H9 (cell line): ENCODE results near the gene AKIRIN2. TPM values are rescaled to one million over a fixed set of nuclear protein-coding genes. Genes with fewer than 3 reads are reported as not detected.
A peak's percentile ranks its signal among the peaks of the same experiment; 100 is the strongest.
"Not testable (repeated sequence)": the region's sequence is repeated elsewhere in the genome, so short reads cannot be mapped to it uniquely, and the experiment has no call there.

Experiments
- DNase-seq: peaks from one replicate; pipeline ENCODE4 v3.0.0-alpha.2; 2017
- H2AFZ ChIP-seq: one replicate; pipeline ENCODE4 v1.6.1; 2013; ENCODE audit warnings: mild to moderate bottlenecking, low read length, control low read depth, moderate library complexity
- H2AK5ac ChIP-seq: 2 replicates; pipeline ENCODE4 v1.6.1; 2013; ENCODE audit warnings: low read length, control low read depth, mixed read lengths; ENCODE audit not compliant: insufficient read length
- H2BK120ac ChIP-seq: one replicate; pipeline ENCODE4 v1.6.1; 2013; ENCODE audit warnings: low read depth, mild to moderate bottlenecking, low read length, control low read depth, inconsistent platforms; ENCODE audit not compliant: poor library complexity, severe bottlenecking
- H2BK12ac ChIP-seq: 2 replicates; pipeline ENCODE4 v1.6.1; 2013; ENCODE audit warnings: low read length, control low read depth, mixed read lengths, low read depth; ENCODE audit not compliant: insufficient read length
- H2BK15ac ChIP-seq: 2 replicates; pipeline ENCODE4 v1.6.1; 2013; ENCODE audit warnings: low read depth, low read length, control low read depth
- H2BK20ac ChIP-seq: one replicate; pipeline ENCODE4 v1.6.1; 2013; ENCODE audit warnings: low read depth, mild to moderate bottlenecking, low read length, control low read depth, inconsistent platforms; ENCODE audit not compliant: poor library complexity, severe bottlenecking
- H2BK5ac ChIP-seq: 2 replicates; pipeline ENCODE4 v1.6.1; 2013; ENCODE audit warnings: low read length, control low read depth, mixed read lengths; ENCODE audit not compliant: insufficient read length
- H3K14ac ChIP-seq: 2 replicates; pipeline ENCODE4 v1.6.1; 2013; ENCODE audit warnings: low read length, control low read depth; ENCODE audit not compliant: insufficient read depth
- H3K18ac ChIP-seq: 2 replicates; pipeline ENCODE4 v1.6.1; 2013; ENCODE audit warnings: low read depth, mild to moderate bottlenecking, mixed read lengths, low read length, control low read depth; ENCODE audit not compliant: insufficient read length
- H3K23ac ChIP-seq: 2 replicates; pipeline ENCODE4 v1.6.1; 2013; ENCODE audit warnings: low read length, control low read depth, mixed read lengths, low read depth; ENCODE audit not compliant: insufficient read length
- H3K23me2 ChIP-seq: 2 replicates; pipeline ENCODE4 v1.6.1; 2013; ENCODE audit warnings: low read depth, mild to moderate bottlenecking, mixed read lengths, low read length, control low read depth; ENCODE audit not compliant: insufficient read length, poor library complexity, severe bottlenecking
- H3K27ac ChIP-seq: 2 replicates; pipeline ENCODE4 v1.5.1; 2013; ENCODE audit warnings: low read length, control low read depth, mixed read lengths, low read depth; ENCODE audit not compliant: insufficient read length
- H3K27me3 ChIP-seq: 2 replicates; pipeline ENCODE4 v1.6.1; 2013; ENCODE audit warnings: low read length, control low read depth, inconsistent platforms; ENCODE audit not compliant: insufficient read depth
- H3K4ac ChIP-seq: 2 replicates; pipeline ENCODE4 v1.6.1; 2013; ENCODE audit warnings: low read depth, mild to moderate bottlenecking, control low read depth, inconsistent platforms, low read length, moderate library complexity
- H3K4me1 ChIP-seq: 2 replicates; pipeline ENCODE4 v1.6.1; 2013; ENCODE audit warnings: low read length, control low read depth, inconsistent platforms; ENCODE audit not compliant: insufficient read depth
- H3K4me2 ChIP-seq: 2 replicates; pipeline ENCODE4 v1.6.1; 2013; ENCODE audit warnings: low read length, control low read depth, mixed read lengths; ENCODE audit not compliant: insufficient read length, insufficient read depth
- H3K56ac ChIP-seq: 2 replicates; pipeline ENCODE4 v1.6.1; 2013; ENCODE audit warnings: low read depth, mild to moderate bottlenecking, mixed read lengths, low read length, control low read depth; ENCODE audit not compliant: insufficient read length
- H3K79me1 ChIP-seq: 2 replicates; pipeline ENCODE4 v1.6.1; 2013; ENCODE audit warnings: low read depth, mild to moderate bottlenecking, moderate library complexity, low read length, control low read depth, inconsistent platforms; ENCODE audit not compliant: insufficient read depth, poor library complexity, severe bottlenecking
- H3K79me2 ChIP-seq: 2 replicates; pipeline ENCODE4 v1.6.1; 2013; ENCODE audit warnings: low read length, control low read depth, inconsistent platforms; ENCODE audit not compliant: insufficient read depth
- H3K9ac ChIP-seq: 2 replicates; pipeline ENCODE4 v1.6.1; 2013; ENCODE audit warnings: low read length, control low read depth, mixed read lengths; ENCODE audit not compliant: insufficient read length; ENCODE audit errors: extremely low read depth
- H3K9me3 ChIP-seq: one replicate; pipeline ENCODE4 v1.6.1; 2013; ENCODE audit warnings: low read depth, low read length, inconsistent platforms; ENCODE audit not compliant: control insufficient read depth
- H3T11ph ChIP-seq: one replicate; pipeline ENCODE4 v1.6.1; 2013; ENCODE audit warnings: mild to moderate bottlenecking, low read length, control low read depth, inconsistent platforms
- H4K20me1 ChIP-seq: one replicate; pipeline ENCODE4 v1.6.1; 2013; ENCODE audit not compliant: control insufficient read depth, insufficient read length, insufficient read depth
- H4K5ac ChIP-seq: 2 replicates; pipeline ENCODE4 v1.6.1; 2013; ENCODE audit warnings: low read depth, mild to moderate bottlenecking, mixed read lengths, low read length, control low read depth; ENCODE audit not compliant: insufficient read length
- H4K8ac ChIP-seq: replicated peaks from 2 replicates; pipeline ENCODE4 v1.6.1; 2013; ENCODE audit warnings: low read length, control low read depth, mixed read lengths, low read depth; ENCODE audit not compliant: insufficient read length
- H4K91ac ChIP-seq: 2 replicates; pipeline ENCODE4 v1.6.1; 2013; ENCODE audit warnings: low read depth, mild to moderate bottlenecking, moderate library complexity, mixed read lengths, low read length, control low read depth; ENCODE audit not compliant: insufficient read length
- H3K27ac Mint-ChIP-seq, 3 experiments: 2 replicates in 2 of 3; 3 replicates in 1 of 3; pipeline ENCODE4 v1.8.0; 2020 to 2021; ENCODE audit warnings: mixed read lengths in 3 of 3, mild to moderate bottlenecking in 1 of 3, moderate library complexity in 1 of 3
- H3K27me3 Mint-ChIP-seq: 2 replicates; pipeline ENCODE4 v1.8.0; 2021; ENCODE audit warnings: low read depth, mild to moderate bottlenecking, moderate library complexity, mixed read lengths
- H3K36me3 Mint-ChIP-seq, 3 experiments: 2 replicates in 2 of 3; 3 replicates in 1 of 3; pipeline ENCODE4 v1.8.0; 2020 to 2021; ENCODE audit warnings: low read depth in 3 of 3, mixed read lengths in 3 of 3; ENCODE audit not compliant: insufficient read depth in 1 of 3
- H3K4me1 Mint-ChIP-seq, 2 experiments: 2 replicates each; pipeline ENCODE4 v1.8.0; 2020; ENCODE audit warnings: mixed read lengths in 2 of 2
- H3K4me3 Mint-ChIP-seq, 2 experiments: 2 replicates in 1 of 2; 3 replicates in 1 of 2; pipeline ENCODE4 v1.8.0; 2020 to 2021; ENCODE audit warnings: mild to moderate bottlenecking in 2 of 2, mixed read lengths in 2 of 2, moderate library complexity in 1 of 2
- H3K9me3 Mint-ChIP-seq, 2 experiments: 2 replicates in 1 of 2; 3 replicates in 1 of 2; pipeline ENCODE4 v1.8.0; 2020; ENCODE audit warnings: mild to moderate bottlenecking in 2 of 2, mixed read lengths in 2 of 2, moderate library complexity in 1 of 2
- CTCF ChIP-seq: fragments of 200-600 bp; sonication (generic); conservative IDR thresholded peaks from 3 replicates; pipeline ENCODE4 v1.8.0; 2021; ENCODE audit warnings: antibody characterized with exemption, mild to moderate bottlenecking
- WGBS: extraction: QIAGEN DNeasy Blood & Tissue Kit; methylation state at CpG from one replicate; pipeline ENCODE4 v1.1.7; 2013; ENCODE audit warnings: missing lambda C conversion rate, low lambda C conversion rate, mixed read lengths; ENCODE audit not compliant: insufficient read length; ENCODE audit errors: extremely low coverage; 5-methylcytosine and 5-hydroxymethylcytosine counted together
- total RNA-seq: library from RNA; stranded (reverse); gene quantifications from 2 replicates; pipeline ENCODE4 v1.2.1, GENCODE V29; 2021

The AKIRIN2 gene
- total RNA-seq, 1 experiment from 2014 or later, result 75.7 TPM

- no peak overlapping the region for H2BK120ac ChIP-seq
- no peaks in the 10 kb centered on the region for H3K79me1 ChIP-seq
- DNase-seq, result no peak
- H2BK5ac ChIP-seq, result no peak overlapping the region
- no peak overlapping the region for H4K8ac ChIP-seq
- H3K9me3 Mint-ChIP-seq, result no peaks in the 10 kb centered on the region
- H3K36me3 Mint-ChIP-seq, result no peaks in the 10 kb centered on the region
- H3K27me3 ChIP-seq, result no peaks in the 10 kb centered on the region
- H3K56ac ChIP-seq, result no peak overlapping the region
- H2BK12ac ChIP-seq, result no peak overlapping the region
- H3K4me2 ChIP-seq, result no peak overlapping the region
- no peak overlapping the region for H3K4ac ChIP-seq
- H4K91ac ChIP-seq, result no peak overlapping the region
- no peak overlapping the region for H3K9ac ChIP-seq
- H3K27me3 Mint-ChIP-seq, result no peaks in the 10 kb centered on the region
- H2AFZ ChIP-seq, result no peak overlapping the region
- H3K4me3 Mint-ChIP-seq, result no peak overlapping the region
- H3K23me2 ChIP-seq, result no peaks in the 10 kb centered on the region
- H3K79me2 ChIP-seq, result no peaks in the 10 kb centered on the region
- no peak overlapping the region for H3T11ph ChIP-seq
- no CpG with 5 or more reads among the region's 2 CpGs for WGBS
- no peaks in the 10 kb centered on the region for H4K20me1 ChIP-seq
- H3K27ac ChIP-seq, result no peak overlapping the region
- H3K27ac Mint-ChIP-seq, result peak overlapping the region in 1 of 3 experiments; percentile 83; a peak in 2 of 7 replicates
- H3K14ac ChIP-seq, result no peak overlapping the region
- no peak overlapping the region for H3K18ac ChIP-seq
- no peak overlapping the region for H2BK15ac ChIP-seq
- peaks cover 13 to 24% of the 10 kb centered on the region in 2 experiments for H3K4me1 Mint-ChIP-seq
- no peak overlapping the region for H2AK5ac ChIP-seq
- no peaks in the 10 kb centered on the region for H3K9me3 ChIP-seq
- no peaks in the 10 kb centered on the region for H3K4me1 ChIP-seq
- H2BK20ac ChIP-seq, result no peak overlapping the region
- no peak for TF ChIP-seq CTCF
- H3K23ac ChIP-seq, result no peak overlapping the region
- H4K5ac ChIP-seq, result no peak overlapping the region
These were observed 12.2 kb upstream of the AKIRIN2 start for GRCh38 chr6:87714093-87714842.

GRCh38 chr6:87712713-87713112 lies 10.7 kb upstream of the AKIRIN2 start:
- not testable (repeated sequence) for H2AFZ ChIP-seq, H3K27ac ChIP-seq, H3T11ph ChIP-seq, DNase-seq, H3K9ac ChIP-seq, H2BK15ac ChIP-seq, H2BK5ac ChIP-seq, H4K5ac ChIP-seq, H3K79me1 ChIP-seq, H3K27me3 Mint-ChIP-seq, H3K36me3 Mint-ChIP-seq, H3K27ac Mint-ChIP-seq, H3K4me1 ChIP-seq, H2AK5ac ChIP-seq, H4K20me1 ChIP-seq, H4K8ac ChIP-seq, H3K23me2 ChIP-seq, H4K91ac ChIP-seq, H3K14ac ChIP-seq, H3K9me3 Mint-ChIP-seq, H2BK20ac ChIP-seq, H3K27me3 ChIP-seq, H2BK120ac ChIP-seq, H3K18ac ChIP-seq, H2BK12ac ChIP-seq, H3K9me3 ChIP-seq, H3K79me2 ChIP-seq, H3K56ac ChIP-seq, H3K4me3 Mint-ChIP-seq, H3K4ac ChIP-seq, H3K4me2 ChIP-seq, H3K23ac ChIP-seq
- peaks cover 13 to 21% of the 10 kb centered on the region in 2 experiments for H3K4me1 Mint-ChIP-seq
- no CpG with 5 or more reads among the region's 3 CpGs for WGBS
